Effector memory CD4-positive, alpha-beta T cell (primary cell): Measurements from ENCODE around the gene TENT4B.

Source experiments
- DNase-seq, 3 donors: peaks; one replicate each; pipeline ENCODE4 v3.0.0-alpha.2; 2020
- H3K27ac ChIP-seq: 2 replicates; pipeline ENCODE4 v1.7.0; 2013; ENCODE audit warnings: mild to moderate bottlenecking, low read length, moderate library complexity; ENCODE audit not compliant: insufficient read depth, poor library complexity, severe bottlenecking
- H3K27me3 ChIP-seq: replicated peaks from 2 replicates; pipeline ENCODE4 v1.7.0; 2013; ENCODE audit warnings: mild to moderate bottlenecking, low read length; ENCODE audit not compliant: insufficient read depth, control insufficient read depth, poor library complexity, severe bottlenecking
- H3K36me3 ChIP-seq: 2 replicates; pipeline ENCODE4 v1.7.0; 2013; ENCODE audit warnings: mild to moderate bottlenecking, low read length, moderate library complexity; ENCODE audit not compliant: control insufficient read depth, insufficient read depth
- H3K4me1 ChIP-seq: 2 replicates; pipeline ENCODE4 v1.7.0; 2013; ENCODE audit warnings: low read length, mild to moderate bottlenecking; ENCODE audit not compliant: control insufficient read depth, insufficient read depth, poor library complexity, severe bottlenecking
- H3K4me3 ChIP-seq: 2 replicates; pipeline ENCODE4 v1.7.0; 2013; ENCODE audit warnings: low read length, low read depth, mild to moderate bottlenecking; ENCODE audit not compliant: insufficient read depth, poor library complexity, severe bottlenecking
- H3K9me3 ChIP-seq: 2 replicates; pipeline ENCODE4 v1.7.0; 2013; ENCODE audit warnings: mild to moderate bottlenecking, low read length, moderate library complexity; ENCODE audit not compliant: control insufficient read depth

TENT4B gene

GRCh38 chr16:50207652-50208051 lies 54.5 kb downstream of the TENT4B start:
- Histone ChIP-seq H3K4me3 (no peak overlapping the region), H3K27ac (no peak overlapping the region), H3K36me3 (peaks cover 11% of the 10 kb centered on the region), H3K4me1 (peaks cover 3% of the 10 kb centered on the region), H3K9me3 (no peaks in the 10 kb centered on the region), H3K27me3 (no peaks in the 10 kb centered on the region)
- no peak for DNase-seq

GRCh38 chr16:50208460-50208931 lies 55.4 kb downstream of the TENT4B start:
- H3K27ac ChIP-seq: no peak overlapping the region
- H3K9me3 ChIP-seq: no peaks in the 10 kb centered on the region
- H3K4me1 ChIP-seq: peaks cover 3% of the 10 kb centered on the region
- H3K4me3 ChIP-seq: no peak overlapping the region
- peaks cover 11% of the 10 kb centered on the region for H3K36me3 ChIP-seq
- no peak for DNase-seq
- H3K27me3 ChIP-seq: no peaks in the 10 kb centered on the region

- DNase-seq: no peak
- H3K27me3 ChIP-seq: no peaks in the 10 kb centered on the region
- H3K36me3 ChIP-seq: peaks cover 15% of the 10 kb centered on the region
- H3K9me3 ChIP-seq: no peaks in the 10 kb centered on the region
- H3K27ac ChIP-seq: no peak overlapping the region
- peaks cover 3% of the 10 kb centered on the region for H3K4me1 ChIP-seq
- no peak overlapping the region for H3K4me3 ChIP-seq
Measured at GRCh38 chr16:50209546-50210265, 56.6 kb downstream of the TENT4B start.

GRCh38 chr16:50210266-50211038 lies 57.3 kb downstream of the TENT4B start:
- Histone ChIP-seq H3K9me3 (no peaks in the 10 kb centered on the region), H3K4me3 (no peak overlapping the region), H3K27me3 (no peaks in the 10 kb centered on the region), H3K36me3 (peaks cover 20% of the 10 kb centered on the region), H3K4me1 (peaks cover 3% of the 10 kb centered on the region), H3K27ac (no peak overlapping the region)
- DNase-seq: peak in 2 of 3 donors; percentile 11 to 23

- H3K4me1 ChIP-seq: peaks cover 3% of the 10 kb centered on the region
- no peak for DNase-seq
- H3K4me3 ChIP-seq: no peak overlapping the region
- H3K27me3 ChIP-seq: no peaks in the 10 kb centered on the region
- H3K9me3 ChIP-seq: no peaks in the 10 kb centered on the region
- H3K27ac ChIP-seq: no peak overlapping the region
- peaks cover 51% of the 10 kb centered on the region for H3K36me3 ChIP-seq
Measured at GRCh38 chr16:50213939-50214519, 60.9 kb downstream of the TENT4B start.

- Histone ChIP-seq H3K4me3 (no peak overlapping the region), H3K27ac (no peak overlapping the region), H3K27me3 (no peaks in the 10 kb centered on the region), H3K36me3 (peaks cover 55% of the 10 kb centered on the region), H3K4me1 (peaks cover under 1% of the 10 kb centered on the region), H3K9me3 (no peaks in the 10 kb centered on the region)
- no peak for DNase-seq
Measured at GRCh38 chr16:50215680-50216079, 62.6 kb downstream of the TENT4B start.

GRCh38 chr16:50216231-50216630 lies 63.1 kb downstream of the TENT4B start:
- Histone ChIP-seq H3K4me3 (no peak overlapping the region), H3K9me3 (no peaks in the 10 kb centered on the region), H3K36me3 (peaks cover 57% of the 10 kb centered on the region), H3K4me1 (no peaks in the 10 kb centered on the region), H3K27me3 (no peaks in the 10 kb centered on the region), H3K27ac (no peak overlapping the region)
- no peak for DNase-seq

GRCh38 chr16:50219402-50219975 lies 66.4 kb downstream of the TENT4B start:
- no peak overlapping the region for H3K4me3 ChIP-seq
- no peaks in the 10 kb centered on the region for H3K9me3 ChIP-seq

GRCh38 chr16:50224286-50224685 lies 71.2 kb downstream of the TENT4B start:
- no peaks in the 10 kb centered on the region for H3K4me1 ChIP-seq
- H3K27me3 ChIP-seq: no peaks in the 10 kb centered on the region
- H3K9me3 ChIP-seq: no peaks in the 10 kb centered on the region
- peaks cover 70% of the 10 kb centered on the region for H3K36me3 ChIP-seq
- DNase-seq: no peak
- H3K4me3 ChIP-seq: no peak overlapping the region
- H3K27ac ChIP-seq: no peak overlapping the region

More at GRCh38 chr16:50219402-50219975, 66.4 kb downstream of the TENT4B start:
- no peaks in the 10 kb centered on the region for H3K4me1 ChIP-seq
- DNase-seq: no peak
- H3K36me3 ChIP-seq: peaks cover 71% of the 10 kb centered on the region
- H3K27me3 ChIP-seq: no peaks in the 10 kb centered on the region
- no peak overlapping the region for H3K27ac ChIP-seq
